SH-SY5Y (cell line): ENCODE results near the gene AP3B1.

Experiments used
- GATA2 ChIP-seq: IDR thresholded peaks from 2 replicates; pipeline ENCODE4 v1.6.1; 2011; ENCODE audit warnings: mild to moderate bottlenecking, low read depth, low read length
- GATA3 ChIP-seq: IDR thresholded peaks from 2 replicates; pipeline ENCODE4 v1.6.1; 2011; ENCODE audit warnings: low read depth, mild to moderate bottlenecking, low read length, moderate library complexity

GRCh38 chr5:78234804-78235203, 59.7 kb downstream of the AP3B1 start:
- TF ChIP-seq GATA2, result no peak
- no peak for TF ChIP-seq GATA3
